ENCODE data around the gene DTNBP1.

Gene DTNBP1

DNA sequence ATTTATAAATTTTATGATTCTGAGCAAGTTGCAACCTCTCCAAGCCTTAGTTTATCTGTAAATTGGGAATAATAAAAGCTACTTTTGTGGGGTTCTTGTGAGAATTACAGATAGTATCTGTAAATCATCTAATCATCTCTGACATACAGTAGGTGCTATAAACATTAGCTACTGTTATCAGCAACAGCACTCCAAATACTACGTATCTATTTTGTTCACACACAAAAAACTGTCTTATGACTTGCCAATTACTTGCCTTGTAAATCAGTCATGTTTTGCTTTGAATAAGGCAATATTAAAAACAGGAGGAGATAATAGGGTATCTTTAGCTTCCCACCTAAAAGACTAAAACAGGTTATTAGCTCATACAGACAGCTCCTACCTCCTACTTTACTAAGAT, 36.7 kb downstream of the DTNBP1 start:
- DNase-seq (ENCODE audit: low read depth): no peak

DNA sequence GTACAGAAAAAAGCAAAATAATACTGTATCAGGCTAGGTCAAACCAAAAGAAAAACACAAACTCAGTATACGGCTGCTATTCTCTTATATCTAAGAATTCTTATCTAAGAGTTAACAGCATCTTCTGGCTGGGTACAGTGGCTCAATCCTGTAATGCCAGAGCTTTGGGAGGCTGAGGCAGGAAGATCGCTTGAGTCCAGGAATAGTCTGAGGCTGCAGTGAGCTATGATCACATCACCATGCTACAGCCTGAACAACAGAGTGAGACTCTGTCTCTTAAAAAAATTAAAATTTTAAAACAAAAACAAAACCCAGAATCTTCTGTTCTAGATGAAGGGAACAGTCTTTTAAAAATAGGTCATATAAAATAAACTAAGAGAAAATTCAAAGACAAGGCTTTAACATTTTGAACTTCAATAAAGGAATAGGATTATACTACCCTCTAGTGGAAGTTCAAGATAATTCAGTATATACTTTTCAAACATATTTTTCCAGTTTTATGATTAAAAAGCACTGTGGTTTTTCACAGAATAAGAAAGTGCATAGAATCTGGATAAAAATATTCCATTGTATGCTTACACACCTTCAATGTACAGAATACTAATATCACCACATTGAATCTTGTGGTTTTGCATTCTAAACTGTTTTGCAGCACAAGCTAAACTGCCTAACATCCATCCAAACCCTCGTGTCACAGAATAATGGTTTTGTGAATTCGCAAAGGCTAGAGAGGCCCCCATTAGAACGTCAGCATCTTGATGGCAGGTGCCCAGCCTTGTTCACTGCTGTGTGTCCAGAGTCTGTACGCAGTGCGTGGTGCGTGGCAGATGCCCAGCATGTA, 39.3 kb downstream of the DTNBP1 start:
- no peak for DNase-seq (ENCODE audit: low read depth)

DNA sequence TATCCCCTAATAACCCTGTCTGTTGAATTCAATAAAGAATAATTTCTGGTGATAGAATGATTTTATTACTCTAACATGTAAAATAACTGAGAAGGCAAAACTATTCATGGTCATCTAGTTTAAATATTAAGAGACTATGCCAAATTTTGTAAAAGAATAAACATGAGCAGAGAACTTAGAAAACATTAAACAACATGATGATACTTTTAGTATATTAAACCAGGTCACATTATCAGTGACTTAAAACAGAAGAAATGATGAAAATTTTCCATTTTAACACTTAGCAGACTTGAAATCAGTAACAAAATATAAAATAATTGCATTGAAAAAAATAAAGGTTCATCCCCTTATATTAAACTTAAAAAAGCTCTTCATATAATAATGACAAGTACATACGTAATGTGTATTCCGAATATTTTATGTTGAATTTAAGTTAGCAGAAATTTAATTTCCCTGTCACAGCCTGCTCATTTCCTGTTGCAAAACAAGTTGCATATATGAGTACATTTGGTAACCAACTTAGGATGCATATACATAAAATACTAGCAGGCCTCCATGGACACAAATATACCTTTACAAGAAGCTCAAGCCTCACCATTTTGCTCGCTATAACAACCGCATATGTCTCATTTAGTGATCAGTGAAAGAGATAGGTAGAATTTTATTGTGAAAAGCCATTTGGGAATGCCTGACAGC, 40.6 kb downstream of the DTNBP1 start:
- no peak for DNase-seq (ENCODE audit: low read depth)

DNA sequence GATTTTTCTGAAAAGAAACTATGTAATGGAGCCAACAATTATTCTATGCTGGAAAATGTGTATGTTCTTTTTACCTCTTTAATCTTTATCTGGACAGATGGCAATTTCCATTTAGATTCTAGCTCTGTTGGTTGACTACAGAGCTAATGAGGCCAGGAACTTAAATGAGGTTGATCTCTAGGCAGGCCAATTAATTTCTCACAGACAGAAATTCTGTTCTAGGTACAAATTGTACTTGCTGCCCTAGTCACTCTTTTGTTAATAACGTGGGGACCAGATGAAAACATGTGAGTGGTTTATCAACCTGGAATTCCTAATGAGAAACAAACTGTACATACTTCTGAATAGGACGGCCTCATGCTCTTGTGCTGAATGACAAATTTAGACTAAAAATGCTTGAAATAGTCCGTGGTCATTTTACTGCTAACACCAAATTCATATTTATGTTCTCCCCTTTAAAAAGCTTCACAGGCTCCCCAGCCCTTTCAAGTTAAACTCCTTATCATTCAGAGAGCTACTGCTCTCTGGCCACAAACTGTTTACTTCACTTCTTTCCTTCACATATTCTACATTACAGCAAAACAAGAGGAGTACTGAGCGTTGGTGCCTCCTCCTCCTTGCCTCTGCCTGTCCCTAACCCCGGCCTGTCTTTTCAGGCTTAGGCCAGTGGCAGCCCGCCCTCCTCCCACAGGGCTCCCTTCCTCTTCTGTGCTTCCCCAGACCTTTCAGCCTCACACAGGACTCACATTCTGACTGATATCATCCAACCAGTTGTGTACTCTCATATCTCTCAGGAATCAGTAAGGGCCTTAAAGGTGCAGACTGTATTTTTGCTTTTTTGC, 41.4 kb downstream of the DTNBP1 start:
- DNase-seq (ENCODE audit: low read depth): no peak

DNA sequence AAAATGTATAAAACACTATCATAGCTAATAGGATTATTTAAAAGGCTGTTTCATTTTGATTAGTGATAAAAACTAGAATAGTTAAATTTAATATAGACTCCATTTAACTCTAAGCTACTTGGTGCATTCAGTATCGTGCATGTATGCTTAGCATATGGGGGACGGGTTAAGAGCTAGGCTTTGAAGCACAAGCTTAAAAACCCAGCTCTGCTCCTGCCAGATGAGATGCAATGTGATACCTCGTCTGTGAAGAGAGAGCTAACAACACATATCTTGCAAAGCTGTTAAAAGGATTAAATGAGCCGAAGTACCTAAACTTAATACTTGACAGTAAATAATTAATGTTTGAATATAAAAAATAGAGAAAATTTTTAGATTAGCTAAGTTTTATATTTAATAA, 42.2 kb downstream of the DTNBP1 start:
- DNase-seq (ENCODE audit: low read depth): no peak

DNA sequence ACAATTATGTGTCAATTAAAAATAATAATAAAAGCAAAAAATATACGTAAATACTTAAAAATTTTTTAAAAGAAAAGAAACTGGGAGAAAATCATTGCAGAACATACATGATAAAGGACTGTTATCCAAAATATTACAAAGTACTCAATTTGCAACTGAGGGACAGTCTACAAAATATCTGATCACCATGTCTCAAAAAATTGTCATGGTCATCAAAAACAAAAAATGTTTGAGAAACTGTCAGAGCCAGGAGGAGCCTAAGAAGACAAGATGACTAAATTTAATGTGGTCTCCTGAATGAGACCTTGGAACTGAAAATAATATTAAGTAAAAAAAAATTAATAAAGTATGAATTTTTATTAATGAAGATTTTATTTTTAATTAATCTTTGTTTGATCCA, 43.5 kb downstream of the DTNBP1 start:
- no peak for DNase-seq (ENCODE audit: low read depth)

DNA sequence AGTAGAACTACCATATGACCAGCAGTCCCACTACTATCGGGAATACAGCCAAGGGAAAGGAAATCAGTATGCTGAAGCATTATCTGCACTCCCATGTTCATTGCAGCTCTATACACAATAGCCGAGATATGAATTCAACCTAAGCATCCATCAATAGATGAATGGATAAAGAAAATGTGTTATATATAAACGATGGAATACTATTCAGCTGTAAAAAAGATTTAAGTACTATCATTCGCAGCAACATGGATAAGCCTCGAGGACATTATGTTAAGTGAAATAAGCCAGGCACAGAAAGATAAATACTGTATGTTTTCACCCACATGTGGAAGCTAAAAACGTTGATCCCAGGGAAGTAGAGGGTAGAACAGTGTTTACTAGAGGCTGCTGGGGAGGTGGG, 44.1 kb downstream of the DTNBP1 start:
- DNase-seq (ENCODE audit: low read depth): no peak

DNA sequence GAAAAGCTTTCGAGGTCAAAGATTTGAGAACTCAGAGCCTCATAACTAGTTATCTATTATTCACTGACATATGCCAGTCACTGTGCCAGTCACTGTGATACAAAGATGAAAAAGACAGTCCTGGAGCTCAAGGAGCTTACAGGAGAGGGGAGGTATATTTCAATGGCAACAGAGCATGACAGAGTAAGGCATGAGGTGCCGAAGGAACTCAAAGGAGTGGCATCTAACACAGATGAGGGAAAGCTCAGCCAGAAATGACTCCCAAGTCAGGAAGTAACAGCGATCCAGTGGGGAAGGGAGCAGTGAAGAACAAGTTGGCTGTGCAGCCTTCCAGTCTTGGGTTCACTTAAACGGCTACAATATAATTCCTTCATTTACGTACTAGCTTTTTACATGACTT, 46.6 kb downstream of the DTNBP1 start:
- DNase-seq (ENCODE audit: low read depth): no peak

DNA sequence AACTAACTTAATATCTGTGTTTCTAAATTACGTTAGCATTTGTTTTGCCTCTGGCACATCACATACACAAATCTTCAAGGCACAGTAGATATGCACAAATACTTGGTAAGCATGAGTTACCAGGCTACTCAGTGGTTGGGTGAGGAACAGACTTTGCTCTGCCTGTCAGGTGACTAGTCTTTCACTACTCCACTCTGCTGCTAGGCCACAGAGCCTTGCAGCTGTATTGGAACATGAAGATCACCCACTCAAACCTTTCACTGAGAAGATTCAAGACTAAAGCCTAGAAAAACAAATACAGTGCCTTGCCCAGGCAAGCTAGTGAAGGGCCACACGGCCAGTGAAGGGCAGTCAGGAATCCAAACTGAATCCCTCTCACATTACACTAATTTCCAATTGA, 47.0 kb downstream of the DTNBP1 start:
- no peak for DNase-seq (ENCODE audit: low read depth)

DNA sequence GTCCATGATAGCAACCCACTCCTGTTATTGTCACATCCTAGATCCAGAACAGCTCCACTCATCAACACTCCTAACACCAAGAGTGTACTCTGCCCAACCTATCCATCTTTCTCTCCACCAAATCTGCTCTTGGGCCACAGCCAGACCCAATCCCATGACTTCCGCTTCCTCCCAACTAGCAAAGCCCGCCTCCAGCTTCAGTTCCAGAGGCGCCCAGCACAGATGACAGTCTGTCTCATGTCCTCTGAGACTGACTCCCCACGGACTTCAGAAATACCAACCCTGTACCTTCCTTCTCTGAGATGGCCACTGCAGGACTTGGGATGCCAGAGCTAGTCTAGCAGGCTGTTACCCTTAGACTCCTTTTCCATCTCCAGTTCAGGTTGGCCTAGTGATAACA, 48.6 kb downstream of the DTNBP1 start:
- DNase-seq (ENCODE audit: low read depth): no peak

DNA sequence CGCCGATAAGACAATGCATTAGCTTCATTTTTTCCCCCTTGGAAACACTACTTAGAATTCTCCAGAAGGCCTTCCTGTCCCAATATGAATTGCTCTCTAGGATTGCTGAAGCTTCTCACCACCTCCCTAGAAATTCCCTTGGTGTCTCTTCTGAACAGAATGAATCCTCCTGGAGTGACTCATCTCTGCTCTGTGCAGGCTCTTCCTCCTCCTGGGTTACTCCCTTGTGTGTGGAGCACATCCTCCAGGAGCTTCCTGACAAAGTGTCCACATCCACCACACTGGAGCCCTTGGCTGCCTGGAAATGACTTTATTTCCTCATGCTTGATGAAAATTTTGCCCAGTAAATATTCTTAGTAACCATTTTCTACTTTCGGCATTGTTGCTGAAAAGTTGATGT, 54.4 kb downstream of the DTNBP1 start:
- no peak for DNase-seq (ENCODE audit: low read depth)

DNA sequence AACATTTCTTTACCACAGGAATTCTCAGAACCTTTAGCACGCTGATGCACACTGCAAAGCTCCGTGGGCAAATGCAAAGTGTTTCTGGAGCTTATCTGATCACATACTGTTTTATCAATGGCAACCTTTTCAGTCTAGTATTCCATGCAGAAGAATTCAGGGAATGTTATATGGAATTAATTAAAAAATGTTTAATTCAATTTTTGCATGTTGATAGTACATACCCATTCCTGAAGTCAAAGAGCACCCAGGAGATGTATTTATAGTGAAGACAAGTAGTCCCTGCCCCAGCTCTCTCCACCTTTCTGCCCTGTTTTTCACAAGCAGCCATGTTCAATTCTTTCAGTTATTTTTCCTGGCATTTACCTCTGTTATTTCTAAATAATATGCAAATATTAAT, 55.2 kb downstream of the DTNBP1 start:
- no peak for DNase-seq (ENCODE audit: low read depth)

DNA sequence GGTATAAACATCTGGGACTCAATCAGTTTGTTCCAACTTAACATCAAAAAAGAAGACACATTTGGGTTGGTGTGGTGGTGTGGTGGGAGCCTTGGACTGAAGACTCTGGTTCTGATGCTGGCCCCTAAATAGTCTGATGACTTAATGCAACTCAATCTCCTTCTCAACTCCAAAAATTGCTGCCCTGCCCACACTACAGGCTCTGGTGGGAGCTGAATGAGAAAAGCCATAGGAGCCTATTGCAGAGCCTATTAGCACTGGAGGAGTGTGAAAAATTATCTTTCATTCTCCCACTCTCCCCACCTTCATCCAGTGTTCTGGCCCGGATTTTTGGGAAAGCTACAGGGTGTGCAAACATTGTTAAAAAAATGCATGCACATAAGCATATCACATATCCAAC, 56.5 kb downstream of the DTNBP1 start:
- DNase-seq (ENCODE audit: low read depth): no peak

DNA sequence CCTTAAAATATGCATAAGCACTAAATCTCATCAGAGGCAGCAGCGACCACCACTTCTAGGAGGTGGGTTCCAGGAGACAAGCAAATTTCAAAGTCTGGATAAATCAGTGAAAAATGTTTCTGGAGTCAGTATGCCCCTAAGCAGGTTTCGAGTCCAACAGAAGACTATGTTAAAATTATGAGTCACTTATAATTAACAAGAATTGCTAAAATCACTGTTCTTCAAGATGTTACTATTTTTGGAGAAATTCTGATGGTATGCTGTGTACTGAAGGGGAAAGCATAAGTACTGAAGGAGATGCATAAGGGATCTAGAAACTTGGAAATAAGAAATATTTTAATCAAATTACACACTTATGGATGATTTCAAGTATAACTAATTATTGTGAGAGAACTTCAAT, 58.0 kb downstream of the DTNBP1 start:
- DNase-seq (ENCODE audit: low read depth): no peak

DNA sequence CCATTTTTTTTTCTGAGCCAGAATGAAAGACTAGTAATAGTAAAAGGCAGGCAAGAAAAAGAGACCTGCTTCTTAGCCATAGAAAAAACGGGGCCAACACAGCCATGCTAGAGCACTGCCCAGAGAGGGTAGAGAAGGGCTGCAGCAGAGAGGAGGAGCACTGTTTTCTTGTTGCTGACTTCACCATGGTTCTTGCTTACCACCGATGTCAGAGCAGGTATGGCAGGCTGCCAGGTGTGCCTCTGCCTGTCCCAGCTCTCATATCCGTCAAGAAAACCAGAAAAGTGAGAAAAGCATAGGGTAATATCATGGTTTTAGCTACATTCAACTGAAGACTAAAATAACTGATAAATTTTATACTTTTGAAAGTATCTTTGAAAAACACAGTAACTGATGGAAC, 60.7 kb downstream of the DTNBP1 start:
- DNase-seq (ENCODE audit: low read depth): no peak

DNA sequence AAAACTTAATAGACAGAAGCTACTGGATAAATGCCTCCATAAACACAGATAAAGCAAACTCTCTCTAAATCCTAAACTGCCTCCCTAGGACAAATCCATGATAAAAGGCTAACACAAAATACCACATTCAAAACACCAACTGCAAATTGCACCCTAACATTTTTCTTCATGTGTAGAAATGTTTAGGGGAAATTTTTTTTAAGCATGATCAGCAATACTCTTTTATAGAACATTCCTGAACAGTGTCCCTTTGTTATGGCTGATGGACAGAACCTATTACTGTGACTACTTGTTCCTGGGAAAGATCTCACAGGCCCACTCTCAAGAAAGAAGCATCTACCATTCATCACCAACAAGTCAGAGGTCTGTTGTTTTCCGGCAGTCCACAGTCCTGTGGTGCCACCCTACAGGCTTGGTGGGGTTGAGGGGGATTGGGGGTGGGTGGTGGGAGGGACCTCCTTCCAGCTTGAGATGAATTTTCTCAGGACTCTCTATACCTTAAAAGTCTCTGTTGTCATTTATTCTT, 64.5 kb downstream of the DTNBP1 start:
- DNase-seq (ENCODE audit: low read depth): no peak

DNA sequence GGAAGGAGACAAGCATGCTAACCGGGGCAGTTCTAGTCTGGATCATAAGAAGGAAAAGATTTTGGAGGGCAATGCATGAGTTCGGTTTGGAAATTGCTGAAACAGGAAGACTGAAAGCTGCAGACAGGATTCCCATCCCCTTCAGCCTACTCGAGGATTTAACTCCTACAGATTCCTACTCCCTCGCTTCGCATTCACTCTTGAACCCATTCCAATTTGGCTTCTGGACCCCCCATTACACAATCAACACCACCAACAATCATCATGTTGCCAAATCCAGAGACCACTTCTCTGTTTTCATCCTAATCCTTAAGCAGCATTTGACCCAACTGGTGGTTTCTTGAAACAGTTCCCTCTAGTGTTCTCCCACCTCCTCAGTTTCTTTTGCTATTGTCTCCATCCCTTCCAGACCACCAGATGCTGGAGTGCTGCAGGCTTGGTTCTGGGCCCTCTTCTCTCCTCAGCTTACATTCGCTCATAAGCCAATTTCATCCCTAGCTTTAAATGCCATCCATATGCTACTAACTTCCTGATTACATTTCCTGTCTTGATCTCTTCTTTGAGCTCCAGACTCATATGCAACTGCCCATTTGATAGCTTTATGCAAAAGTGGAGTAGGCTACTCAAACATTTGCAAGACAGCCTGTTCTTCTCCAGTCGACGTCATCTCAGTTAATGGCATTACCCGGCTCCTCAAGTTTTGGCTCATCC, 66.5 kb downstream of the DTNBP1 start:
- no peak for DNase-seq (ENCODE audit: low read depth)

DNA sequence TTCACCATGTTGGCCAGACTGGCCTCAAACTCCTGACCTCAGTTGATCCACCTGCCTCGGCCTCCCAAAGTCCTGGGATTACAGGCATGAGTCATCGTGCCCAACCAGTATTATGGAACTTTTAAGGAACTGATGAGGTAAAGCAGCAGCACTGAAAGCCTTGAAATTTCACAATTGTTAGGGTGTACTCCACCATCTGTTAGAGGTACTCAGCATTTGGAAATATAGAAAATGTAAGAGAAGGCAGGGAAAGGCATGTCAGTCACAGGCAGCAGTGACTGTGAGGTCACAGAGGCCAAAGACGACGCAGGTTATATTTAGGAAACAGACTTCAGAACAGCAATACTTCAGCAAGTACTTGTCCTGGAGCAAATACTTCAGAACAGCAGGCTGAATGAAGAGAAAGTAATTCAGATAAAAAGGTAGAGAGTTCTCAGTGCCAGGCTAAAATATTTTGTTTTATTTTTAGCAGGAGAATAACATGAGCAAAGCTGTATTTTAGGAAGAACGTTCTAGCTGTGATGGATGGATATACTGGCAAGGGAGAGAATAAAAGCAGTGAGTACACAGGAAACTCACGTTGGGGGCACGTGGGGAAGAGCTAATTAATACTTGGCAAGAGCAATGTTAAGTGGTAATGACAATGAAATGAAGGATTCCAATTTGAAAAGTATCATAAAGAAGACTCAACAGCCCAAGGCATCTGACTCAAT, 67.2 kb downstream of the DTNBP1 start:
- DNase-seq (ENCODE audit: low read depth): no peak

DNA sequence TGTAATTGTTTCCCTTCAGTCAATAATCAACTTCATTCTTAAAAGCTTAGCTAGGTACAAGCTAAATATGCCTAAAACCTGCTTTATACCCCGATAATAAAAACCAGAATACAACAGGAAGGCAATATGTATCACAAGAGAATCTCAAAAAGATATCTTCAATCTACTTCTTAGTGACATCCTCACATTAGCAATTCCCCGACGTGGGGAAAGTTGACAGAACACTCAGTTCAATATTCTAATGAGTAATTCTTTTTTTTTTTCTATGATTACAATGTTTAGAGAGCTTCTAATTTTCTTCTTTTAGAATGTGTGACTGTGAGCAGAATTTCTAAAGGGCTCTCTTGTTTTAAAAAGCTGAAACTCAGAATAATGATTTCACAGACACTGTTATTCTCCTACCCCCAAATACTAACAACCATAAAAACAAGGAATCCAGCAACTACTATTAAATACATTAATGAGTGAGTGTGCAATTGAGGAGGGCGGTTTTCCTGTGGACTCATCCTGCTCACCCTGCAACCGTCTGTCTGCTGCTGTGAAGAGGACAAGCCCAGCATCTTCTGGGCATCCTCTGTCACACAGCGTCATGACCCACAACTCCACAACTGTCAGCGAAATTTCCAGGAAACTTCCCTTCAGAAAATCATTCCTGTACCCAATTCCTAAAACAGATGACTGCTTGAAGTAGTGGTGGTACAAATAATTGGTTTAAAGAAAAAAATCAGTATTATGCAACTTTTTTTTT, 68.1 kb downstream of the DTNBP1 start:
- no peak for DNase-seq (ENCODE audit: low read depth)

DNA sequence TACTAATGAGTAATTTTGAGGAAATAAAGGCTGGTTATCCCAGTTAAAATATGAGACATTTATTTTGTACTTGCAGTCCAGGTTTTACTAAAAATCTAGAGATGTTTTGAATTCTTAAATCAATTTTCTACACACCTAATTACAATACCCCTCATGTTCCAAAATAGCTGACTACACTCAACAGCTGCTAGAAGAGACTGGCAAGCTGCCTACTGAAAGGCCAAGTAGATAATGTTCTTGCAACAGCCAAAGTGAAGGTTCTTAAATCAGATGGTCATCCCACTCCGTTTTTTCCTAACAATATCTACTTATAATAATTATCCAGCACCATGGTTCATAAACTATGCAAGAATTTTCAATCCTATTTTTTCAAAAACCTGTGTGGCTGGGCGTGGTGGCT, 69.0 kb downstream of the DTNBP1 start:
- DNase-seq (ENCODE audit: low read depth): no peak

DNA sequence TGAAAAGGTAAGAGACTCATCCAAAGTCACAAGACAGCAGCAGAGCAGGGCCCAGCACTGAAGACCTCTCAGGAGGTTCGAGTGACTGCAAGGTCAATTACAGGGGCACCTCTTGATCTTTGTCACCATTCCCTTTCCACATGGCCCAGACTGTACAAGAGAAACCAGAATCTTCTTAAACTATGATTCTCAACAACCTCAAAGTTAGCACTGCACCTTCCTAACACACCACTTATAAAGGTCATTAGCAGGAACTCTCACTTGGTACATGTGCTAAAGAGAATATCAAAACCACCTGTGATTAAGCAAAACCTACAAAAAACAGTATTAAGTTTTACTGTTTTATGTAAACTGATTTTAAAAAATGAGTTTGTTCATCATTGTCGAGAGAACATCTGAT, 70.2 kb downstream of the DTNBP1 start:
- no peak for DNase-seq (ENCODE audit: low read depth)

Data from stimulated activated CD8-positive, alpha-beta memory T cell treated with anti-CD3 and anti-CD28 coated beads, Interleukin-7, amount 100 ng/mL, for 24 hours (primary cell).